DND-41 (cell line): ENCODE measurements around the gene TAPT1.

Source experiments
- ATAC-seq: fragments of 200-7000 bp; cut with Tn5 transposase; 3 replicates; pipeline ENCODE4 v1.9.1; 2021; ENCODE audit warnings: low read depth; ENCODE audit not compliant: insufficient read depth
- DNase-seq: peaks from one replicate; pipeline ENCODE4 v3.0.0-alpha.2; 2020
- H2AFZ ChIP-seq: 2 replicates; pipeline ENCODE4 v1.6.0; 2012; ENCODE audit warnings: low read depth, low read length
- H3K27ac ChIP-seq: 2 replicates; pipeline ENCODE4 v1.5.1; 2012; ENCODE audit warnings: low read length, inconsistent platforms
- H3K27me3 ChIP-seq: fragments of 200-600 bp; sonication (generic); 2 replicates; pipeline ENCODE4 v1.6.0; 2012; ENCODE audit warnings: low read length, mild to moderate bottlenecking, inconsistent platforms; ENCODE audit not compliant: insufficient read depth, poor library complexity
- H3K36me3 ChIP-seq: 2 replicates; pipeline ENCODE4 v1.5.1; 2012; ENCODE audit warnings: low read length, inconsistent platforms; ENCODE audit not compliant: insufficient read depth
- H3K4me1 ChIP-seq: 2 replicates; pipeline ENCODE4 v1.5.1; 2012; ENCODE audit warnings: mild to moderate bottlenecking, low read length; ENCODE audit not compliant: insufficient read depth
- H3K4me2 ChIP-seq: 2 replicates; pipeline ENCODE4 v1.6.0; 2012; ENCODE audit warnings: mild to moderate bottlenecking, moderate library complexity, low read length, inconsistent platforms; ENCODE audit not compliant: insufficient read depth
- H3K4me3 ChIP-seq, 2 experiments: fragments of 200-600 bp in 1 of 2; shearing (Covaris generic) in 1 of 2; 2 replicates each; pipeline ENCODE4 v1.5.1; 2012 to 2016; ENCODE audit warnings: inconsistent platforms in 2 of 2, low read length in 2 of 2, mild to moderate bottlenecking in 2 of 2, low read depth in 1 of 2, moderate library complexity in 1 of 2
- H3K79me2 ChIP-seq: 2 replicates; pipeline ENCODE4 v1.6.0; 2012; ENCODE audit warnings: low read length, inconsistent platforms; ENCODE audit not compliant: insufficient read depth
- H3K9ac ChIP-seq: 2 replicates; pipeline ENCODE4 v1.6.0; 2012; ENCODE audit warnings: low read depth, mild to moderate bottlenecking, inconsistent platforms, low read length, moderate library complexity
- H3K9me3 ChIP-seq: 2 replicates; pipeline ENCODE4 v1.5.1; 2012; ENCODE audit warnings: low read length, moderate library complexity, mild to moderate bottlenecking, inconsistent platforms; ENCODE audit not compliant: insufficient read depth, severe bottlenecking
- H4K20me1 ChIP-seq: 2 replicates; pipeline ENCODE4 v1.6.0; 2012; ENCODE audit warnings: low read length; ENCODE audit not compliant: insufficient read depth
- CTCF ChIP-seq: IDR thresholded peaks from 2 replicates; pipeline ENCODE4 v1.5.1; 2012; ENCODE audit warnings: borderline replicate concordance, low read length, moderate library complexity, mild to moderate bottlenecking; ENCODE audit not compliant: poor library complexity, severe bottlenecking; ENCODE audit errors: extremely low read depth
- EZH2 ChIP-seq: IDR thresholded peaks from 3 replicates; pipeline ENCODE4 v1.6.1; 2012; ENCODE audit warnings: borderline replicate concordance, low read depth, mild to moderate bottlenecking, moderate library complexity, low read length, inconsistent platforms; ENCODE audit not compliant: severe bottlenecking

TAPT1 gene

DNA sequence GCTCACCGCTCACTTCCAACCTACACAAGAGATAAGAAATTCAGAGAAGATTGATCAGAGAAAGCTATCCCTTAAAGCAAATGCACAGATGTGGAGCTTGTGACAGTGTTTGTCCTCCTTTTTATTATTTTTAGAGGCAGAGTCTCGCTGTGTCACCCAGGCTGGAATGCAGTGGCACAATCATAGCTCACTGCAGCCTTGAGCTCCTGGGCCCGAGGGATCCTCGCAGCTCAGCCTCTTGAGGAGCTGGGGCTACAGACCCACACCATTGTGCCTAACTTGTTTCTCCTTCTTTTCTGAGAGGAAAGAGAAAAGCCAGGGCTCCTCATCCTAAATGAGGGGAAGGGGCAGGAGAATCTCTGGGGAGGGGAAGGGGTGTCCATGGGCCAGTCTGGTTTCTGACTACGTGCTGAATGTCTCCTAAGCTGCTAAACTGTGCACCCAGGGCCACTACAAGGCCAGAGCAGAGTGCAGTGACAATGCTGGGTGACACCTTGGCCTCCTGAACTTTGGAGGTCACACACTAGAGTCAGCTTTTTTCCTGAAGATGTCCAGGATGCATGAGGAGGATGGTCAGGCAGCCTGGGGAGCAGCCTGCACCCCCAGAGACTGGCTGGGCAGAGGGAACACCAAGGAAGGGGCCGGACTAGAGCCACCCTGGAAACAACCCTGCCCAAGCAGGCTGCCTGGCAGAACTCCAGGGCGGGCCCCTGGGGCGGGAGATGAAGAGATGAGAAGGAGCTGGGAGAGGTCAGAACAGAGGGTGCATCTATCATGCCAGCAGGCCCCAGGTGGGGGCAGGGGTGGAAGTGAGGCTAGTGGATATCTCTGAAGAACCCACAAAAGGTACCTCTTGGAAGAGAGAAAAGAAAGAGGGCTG lies 87.0 kb downstream of the TAPT1 start:
- ATAC-seq, result no peak
- H2AFZ ChIP-seq, result no peak overlapping the region
- no peak overlapping the region for H3K4me3 ChIP-seq
- H3K4me1 ChIP-seq, result no peaks in the 10 kb centered on the region
- no peak for TF ChIP-seq CTCF
- H3K9me3 ChIP-seq, result peaks cover 5% of the 10 kb centered on the region
- no peaks in the 10 kb centered on the region for H3K36me3 ChIP-seq
- no peak for DNase-seq
- H3K9ac ChIP-seq, result no peak overlapping the region
- no peak overlapping the region for H3K27ac ChIP-seq
- no peak overlapping the region for H3K4me2 ChIP-seq
- no peaks in the 10 kb centered on the region for H4K20me1 ChIP-seq
- no peaks in the 10 kb centered on the region for H3K27me3 ChIP-seq
- H3K79me2 ChIP-seq, result no peaks in the 10 kb centered on the region

DNA sequence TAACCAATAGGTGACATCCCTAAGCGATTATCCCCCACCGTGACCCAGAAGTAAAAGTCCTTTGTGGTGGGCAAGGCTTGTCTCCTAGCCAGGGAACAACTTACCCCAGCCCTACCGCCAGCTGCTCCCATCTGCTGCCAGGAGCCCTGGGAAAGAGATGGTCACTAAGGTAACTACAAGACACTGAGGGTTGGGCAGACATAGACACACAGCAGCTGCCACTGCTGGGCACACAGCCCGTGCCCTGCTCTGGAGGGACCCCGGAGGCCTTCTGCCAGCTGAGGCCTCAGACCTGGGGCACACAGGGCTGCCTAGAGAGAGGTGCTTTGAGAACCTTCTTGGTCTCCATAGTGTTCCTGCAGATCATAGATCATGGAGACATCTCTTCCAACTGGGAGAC lies 89.4 kb downstream of the TAPT1 start:
- no peak overlapping the region for H3K4me3 ChIP-seq
- no peak overlapping the region for H3K9ac ChIP-seq
- no peaks in the 10 kb centered on the region for H3K27me3 ChIP-seq
- TF ChIP-seq CTCF, result no peak
- TF ChIP-seq EZH2, result no peak
- DNase-seq (no peak), ATAC-seq (no peak)
- H3K36me3 ChIP-seq, result no peaks in the 10 kb centered on the region
- H3K4me1 ChIP-seq, result no peaks in the 10 kb centered on the region
- no peak overlapping the region for H2AFZ ChIP-seq
- no peaks in the 10 kb centered on the region for H3K9me3 ChIP-seq
- no peaks in the 10 kb centered on the region for H3K79me2 ChIP-seq
- no peaks in the 10 kb centered on the region for H4K20me1 ChIP-seq
- no peak overlapping the region for H3K4me2 ChIP-seq
- no peak overlapping the region for H3K27ac ChIP-seq

DNA sequence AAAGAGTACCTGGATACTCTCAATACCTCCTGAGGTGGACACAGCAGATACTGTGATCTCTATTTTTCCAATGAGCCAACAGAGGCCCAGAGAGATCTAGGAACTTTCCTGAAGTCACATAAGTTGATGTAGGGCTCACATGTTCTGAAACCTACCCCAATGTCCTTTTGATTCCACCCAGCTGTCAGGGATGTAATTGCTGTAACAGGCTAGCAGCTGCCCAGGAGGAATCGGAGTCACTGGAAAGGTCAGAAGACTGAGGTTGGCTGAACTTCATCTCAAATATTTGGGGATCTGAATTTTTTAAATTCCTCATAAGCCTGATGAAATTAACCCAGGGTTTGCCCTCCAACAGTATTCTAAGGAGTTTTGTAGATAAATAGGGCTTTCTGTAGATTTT lies 90.0 kb downstream of the TAPT1 start:
- H3K36me3 ChIP-seq, result no peaks in the 10 kb centered on the region
- DNase-seq, result no peak
- H3K27me3 ChIP-seq, result no peaks in the 10 kb centered on the region
- no peaks in the 10 kb centered on the region for H3K79me2 ChIP-seq
- H3K27ac ChIP-seq, result no peak overlapping the region
- no peaks in the 10 kb centered on the region for H3K4me1 ChIP-seq
- TF ChIP-seq CTCF, result no peak
- TF ChIP-seq EZH2, result no peak
- ATAC-seq, result no peak
- no peaks in the 10 kb centered on the region for H4K20me1 ChIP-seq
- no peak overlapping the region for H3K9ac ChIP-seq
- H3K4me3 ChIP-seq, result no peak overlapping the region
- no peaks in the 10 kb centered on the region for H3K9me3 ChIP-seq
- H2AFZ ChIP-seq, result no peak overlapping the region
- no peak overlapping the region for H3K4me2 ChIP-seq
